Measurements from ENCODE around the gene SCYL1. TPM values are rescaled to one million over a fixed set of nuclear protein-coding genes. Genes with fewer than 3 reads are reported as not detected.
A peak's percentile ranks its signal among the peaks of the same experiment; 100 is the strongest.

The SCYL1 gene
- polyA plus RNA-seq, 2 donors = 41.8 to 52.4 TPM

DNA sequence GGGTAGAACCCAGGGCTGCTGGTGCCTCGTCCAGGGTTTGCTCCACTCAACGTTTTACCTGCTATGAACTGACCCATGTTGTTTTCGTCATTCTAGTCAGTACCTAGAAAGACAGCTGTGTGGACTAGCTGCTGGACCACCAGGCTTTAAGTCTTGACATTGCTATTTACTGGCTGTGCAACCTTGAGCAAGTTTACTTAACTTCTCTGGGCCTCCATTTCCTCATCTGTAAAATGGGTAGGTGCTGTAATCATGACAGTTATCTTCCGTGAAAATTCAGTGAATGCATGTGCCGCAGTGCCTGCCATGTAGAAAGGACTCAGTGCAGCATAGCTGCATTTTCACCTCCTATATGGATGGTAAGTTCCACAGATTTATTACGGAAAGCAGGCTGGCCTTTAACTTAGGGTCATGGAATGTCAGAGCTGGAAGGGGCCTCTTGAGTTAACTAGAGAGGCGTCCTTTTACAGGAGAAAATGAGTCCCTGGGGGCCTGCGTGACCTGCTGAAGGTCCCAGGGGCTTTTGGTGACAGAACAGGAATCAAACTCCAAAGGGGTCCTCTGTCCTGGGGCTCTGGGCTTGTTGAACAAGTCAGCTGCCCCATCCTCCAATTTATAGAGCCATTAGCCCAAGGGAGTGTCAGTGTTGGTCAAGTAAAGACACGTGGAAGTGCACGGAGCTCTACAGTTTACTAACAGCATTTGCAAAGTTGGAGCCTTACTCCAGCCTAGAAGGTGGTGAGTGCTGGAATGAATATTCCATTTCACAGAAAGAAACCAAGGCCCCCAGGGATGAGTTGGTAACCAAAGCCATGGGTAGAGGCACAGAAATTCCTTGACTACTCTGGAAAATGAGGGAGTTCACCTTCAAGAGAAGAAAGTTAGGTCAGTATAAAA is 38.1 kb upstream of the SCYL1 start:
- Histone ChIP-seq H3K27me3 (ENCODE audit: control insufficient read depth in 1 of 2, insufficient read depth in 2 of 2, low read length in 2 of 2) (no peaks in the 10 kb centered on the region), H3K27ac (ENCODE audit: low read depth in 2 of 2, low read length in 1 of 2) (peak overlapping the region; percentile 85 to 99), H3K4me1 (ENCODE audit: control insufficient read depth in 2 of 2, insufficient read depth in 2 of 2, low read length in 1 of 2) (peaks cover 7 to 35% of the 10 kb centered on the region in 2 donors), H3K4me3 (ENCODE audit: low read depth in 1 of 2, low read length in 2 of 2) (no peak overlapping the region), H3K36me3 (ENCODE audit: control insufficient read depth in 2 of 2, insufficient read depth in 2 of 2, low read length in 1 of 2) (no peaks in the 10 kb centered on the region), H3K9me3 (ENCODE audit: control insufficient read depth in 2 of 2, insufficient read depth in 1 of 2, low read depth in 1 of 2, low read length in 1 of 2) (no peaks in the 10 kb centered on the region)
- WGBS, 2 donors = 68 to 76% methylated on average over 10 of the region's 10 CpGs

DNA sequence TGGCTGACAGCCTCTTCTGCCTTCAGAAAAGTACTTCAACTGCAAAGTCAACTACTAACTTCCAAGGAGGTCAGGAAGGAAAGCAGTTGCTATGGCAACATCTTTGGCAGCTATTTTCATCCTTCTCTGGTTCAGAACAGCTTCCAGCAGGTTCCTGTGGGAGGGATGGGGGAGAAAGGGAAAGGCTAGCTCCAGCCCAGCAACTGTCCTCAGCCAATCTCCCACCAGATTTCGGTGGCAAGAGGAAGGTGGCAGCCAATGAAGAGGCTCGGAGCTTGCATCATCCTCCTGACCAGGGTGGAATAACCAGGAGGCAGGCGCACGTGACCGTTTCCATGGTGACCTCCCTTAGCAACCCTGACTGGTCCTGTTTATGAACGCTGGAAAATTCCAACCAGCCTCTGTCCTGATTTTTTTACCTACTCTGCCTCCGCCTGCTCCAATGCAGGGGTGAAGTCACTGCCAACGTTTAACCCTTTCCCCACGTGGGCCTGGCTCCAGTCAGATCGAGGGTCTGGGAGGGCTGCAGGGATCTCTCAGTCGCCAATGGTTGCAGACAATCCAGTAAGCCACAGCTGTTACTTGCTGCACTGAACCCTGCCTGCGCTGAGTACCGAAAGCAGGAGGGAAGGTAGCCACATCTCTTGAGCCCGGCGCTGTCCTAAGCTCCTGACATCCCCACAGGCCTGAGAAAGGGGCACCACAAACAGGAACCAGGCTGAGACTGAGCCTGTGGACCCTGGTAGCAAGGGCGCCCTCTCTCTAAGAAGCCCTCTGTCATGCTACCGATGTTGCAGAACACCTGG is 37.2 kb upstream of the SCYL1 start:
- H3K36me3 ChIP-seq (ENCODE audit: control insufficient read depth in 2 of 2, insufficient read depth in 2 of 2, low read length in 1 of 2) = no peaks in the 10 kb centered on the region
- WGBS, 2 donors = 9 to 10% methylated on average over 17 of the region's 17 CpGs
- H3K27ac ChIP-seq (ENCODE audit: low read depth in 2 of 2, low read length in 1 of 2) = peak overlapping the region; percentile 99
- no peaks in the 10 kb centered on the region for H3K9me3 ChIP-seq (ENCODE audit: control insufficient read depth in 2 of 2, insufficient read depth in 1 of 2, low read depth in 1 of 2, low read length in 1 of 2)
- peak overlapping the region in 1 of 2 donors; percentile 10 for H3K4me3 ChIP-seq (ENCODE audit: low read depth in 1 of 2, low read length in 2 of 2)
- peaks cover 7 to 40% of the 10 kb centered on the region in 2 donors for H3K4me1 ChIP-seq (ENCODE audit: control insufficient read depth in 2 of 2, insufficient read depth in 2 of 2, low read length in 1 of 2)
- no peaks in the 10 kb centered on the region for H3K27me3 ChIP-seq (ENCODE audit: control insufficient read depth in 1 of 2, insufficient read depth in 2 of 2, low read length in 2 of 2)

DNA sequence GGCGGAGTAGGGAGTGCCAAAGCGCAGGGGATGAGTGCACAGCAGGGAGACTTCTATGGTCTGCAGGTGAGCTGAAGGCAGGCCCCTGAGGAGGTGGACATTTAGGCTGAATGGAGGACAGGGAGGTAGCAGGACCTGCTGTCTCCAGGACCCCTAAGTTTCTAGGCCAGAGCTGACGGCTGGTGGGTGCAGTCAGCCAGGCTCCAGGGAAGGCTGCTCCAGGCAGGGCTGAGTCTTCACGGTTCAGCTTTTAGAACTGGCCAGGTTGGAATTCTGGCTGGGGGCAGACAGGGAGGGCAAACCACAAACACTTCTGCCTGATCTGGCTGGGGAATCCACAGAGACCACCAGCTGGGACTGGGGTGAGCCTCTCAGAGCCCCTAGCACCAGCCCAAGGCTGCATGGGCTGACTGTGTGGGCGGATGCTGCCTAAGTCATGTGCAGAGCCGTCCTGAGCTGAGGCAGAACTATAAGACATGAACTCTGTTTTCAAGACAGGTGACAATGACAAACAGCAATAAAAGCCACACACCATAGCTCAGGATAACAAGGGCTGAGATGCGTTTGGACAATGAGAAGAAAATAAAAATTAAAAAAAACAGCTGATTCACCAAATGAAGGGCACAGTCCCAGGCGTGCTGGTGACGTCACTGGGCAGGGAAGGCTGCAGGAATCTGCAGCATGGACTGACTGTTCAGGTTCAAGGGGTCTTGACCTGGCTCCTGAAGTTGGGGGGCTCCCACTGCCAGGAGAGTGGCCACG is 36.4 kb upstream of the SCYL1 start:
- Histone ChIP-seq H3K4me1 (ENCODE audit: control insufficient read depth in 2 of 2, insufficient read depth in 2 of 2, low read length in 1 of 2) (peaks cover 7 to 42% of the 10 kb centered on the region in 2 donors), H3K36me3 (ENCODE audit: control insufficient read depth in 2 of 2, insufficient read depth in 2 of 2, low read length in 1 of 2) (no peaks in the 10 kb centered on the region), H3K27me3 (ENCODE audit: control insufficient read depth in 1 of 2, insufficient read depth in 2 of 2, low read length in 2 of 2) (no peaks in the 10 kb centered on the region), H3K4me3 (ENCODE audit: low read depth in 1 of 2, low read length in 2 of 2) (peak overlapping the region in 1 of 2 donors; percentile 10), H3K9me3 (ENCODE audit: control insufficient read depth in 2 of 2, insufficient read depth in 1 of 2, low read depth in 1 of 2, low read length in 1 of 2) (no peaks in the 10 kb centered on the region), H3K27ac (ENCODE audit: low read depth in 2 of 2, low read length in 1 of 2) (peak overlapping the region; percentile 99)
- 28 to 37% methylated on average over 10 of the region's 10 CpGs for WGBS, 2 donors

- Histone ChIP-seq H3K27me3 (ENCODE audit: control insufficient read depth in 1 of 2, insufficient read depth in 2 of 2, low read length in 2 of 2) (no peaks in the 10 kb centered on the region), H3K4me1 (ENCODE audit: control insufficient read depth in 2 of 2, insufficient read depth in 2 of 2, low read length in 1 of 2) (peaks cover 7 to 42% of the 10 kb centered on the region in 2 donors), H3K27ac (ENCODE audit: low read depth in 2 of 2, low read length in 1 of 2) (peak overlapping the region; percentile 99), H3K36me3 (ENCODE audit: control insufficient read depth in 2 of 2, insufficient read depth in 2 of 2, low read length in 1 of 2) (no peaks in the 10 kb centered on the region), H3K9me3 (ENCODE audit: control insufficient read depth in 2 of 2, insufficient read depth in 1 of 2, low read depth in 1 of 2, low read length in 1 of 2) (no peaks in the 10 kb centered on the region), H3K4me3 (ENCODE audit: low read depth in 1 of 2, low read length in 2 of 2) (no peak overlapping the region)
- 56 to 62% methylated on average over 10 of the region's 10 CpGs for WGBS, 2 donors
Observed at GRCh38 chr11:65489035-65489705, 35.7 kb upstream of the SCYL1 start.

DNA sequence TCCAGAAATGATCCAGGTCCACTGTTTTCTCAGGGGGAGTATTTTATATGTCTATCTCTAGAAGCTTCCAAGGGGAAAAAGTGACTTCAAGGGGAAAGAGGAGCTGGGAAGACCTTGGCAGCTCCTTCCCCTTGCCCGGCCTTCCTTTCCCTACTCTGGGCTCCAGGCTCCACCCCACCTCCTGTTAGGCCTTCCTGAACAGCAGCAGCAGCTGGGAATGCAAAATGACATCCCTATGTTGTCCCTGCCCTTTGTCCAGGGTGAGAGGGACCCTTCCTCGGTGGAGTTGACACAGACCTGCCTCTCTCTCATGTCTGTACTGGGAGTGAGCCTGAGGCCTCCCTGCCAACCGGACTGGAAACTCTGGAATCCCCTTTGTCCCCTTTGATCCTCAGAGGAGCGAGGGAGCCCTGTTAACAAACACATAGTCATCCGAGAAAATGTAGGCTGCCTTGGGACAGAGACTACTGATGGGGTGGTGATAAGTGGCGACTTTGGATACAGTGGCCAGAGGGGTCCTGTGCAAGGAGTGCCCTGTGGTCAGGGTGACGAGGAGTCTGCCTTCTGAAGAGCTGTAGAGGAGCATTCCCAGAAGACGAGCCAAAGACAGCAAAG is 35.1 kb upstream of the SCYL1 start:
- H3K4me3 ChIP-seq (ENCODE audit: low read depth in 1 of 2, low read length in 2 of 2) = no peak overlapping the region

GRCh38 chr11:65491163-65491465 is 33.8 kb upstream of the SCYL1 start:
- Histone ChIP-seq H3K27ac (ENCODE audit: low read depth in 2 of 2, low read length in 1 of 2) (peak overlapping the region; percentile 99), H3K4me1 (ENCODE audit: control insufficient read depth in 2 of 2, insufficient read depth in 2 of 2, low read length in 1 of 2) (peaks cover 7 to 42% of the 10 kb centered on the region in 2 donors), H3K36me3 (ENCODE audit: control insufficient read depth in 2 of 2, insufficient read depth in 2 of 2, low read length in 1 of 2) (no peaks in the 10 kb centered on the region), H3K27me3 (ENCODE audit: control insufficient read depth in 1 of 2, insufficient read depth in 2 of 2, low read length in 2 of 2) (no peaks in the 10 kb centered on the region), H3K4me3 (ENCODE audit: low read depth in 1 of 2, low read length in 2 of 2) (no peak overlapping the region), H3K9me3 (ENCODE audit: control insufficient read depth in 2 of 2, insufficient read depth in 1 of 2, low read depth in 1 of 2, low read length in 1 of 2) (no peaks in the 10 kb centered on the region)
- 59 to 68% methylated on average over 3 of the region's 3 CpGs for WGBS, 2 donors

More for the DNA sequence above, 35.1 kb upstream of the SCYL1 start:
- Histone ChIP-seq H3K27ac (ENCODE audit: low read depth in 2 of 2, low read length in 1 of 2) (peak overlapping the region; percentile 99), H3K36me3 (ENCODE audit: control insufficient read depth in 2 of 2, insufficient read depth in 2 of 2, low read length in 1 of 2) (no peaks in the 10 kb centered on the region), H3K4me1 (ENCODE audit: control insufficient read depth in 2 of 2, insufficient read depth in 2 of 2, low read length in 1 of 2) (peaks cover 7 to 42% of the 10 kb centered on the region in 2 donors), H3K9me3 (ENCODE audit: control insufficient read depth in 2 of 2, insufficient read depth in 1 of 2, low read depth in 1 of 2, low read length in 1 of 2) (no peaks in the 10 kb centered on the region), H3K27me3 (ENCODE audit: control insufficient read depth in 1 of 2, insufficient read depth in 2 of 2, low read length in 2 of 2) (no peaks in the 10 kb centered on the region)
- 30 to 47% methylated on average over 8 of the region's 8 CpGs for WGBS, 2 donors

GRCh38 chr11:65491614-65492386 is 33.1 kb upstream of the SCYL1 start:
- WGBS, 2 donors = 20 to 28% methylated on average over 17 of the region's 17 CpGs

DNA sequence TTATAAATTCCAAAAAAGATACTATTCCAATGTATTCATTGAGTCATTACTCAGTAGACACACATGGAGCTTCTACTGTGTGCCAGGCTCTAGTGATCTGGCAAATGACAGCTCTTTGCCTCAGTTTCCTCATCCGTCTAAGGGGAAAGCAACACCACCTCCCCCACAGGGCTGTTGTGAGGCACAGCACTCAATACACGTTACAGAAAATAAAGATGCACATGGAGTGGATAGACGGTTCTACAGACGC is 32.6 kb upstream of the SCYL1 start:
- Histone ChIP-seq H3K9me3 (ENCODE audit: control insufficient read depth in 2 of 2, insufficient read depth in 1 of 2, low read depth in 1 of 2, low read length in 1 of 2) (no peaks in the 10 kb centered on the region), H3K36me3 (ENCODE audit: control insufficient read depth in 2 of 2, insufficient read depth in 2 of 2, low read length in 1 of 2) (no peaks in the 10 kb centered on the region), H3K27me3 (ENCODE audit: control insufficient read depth in 1 of 2, insufficient read depth in 2 of 2, low read length in 2 of 2) (no peaks in the 10 kb centered on the region), H3K4me3 (ENCODE audit: low read depth in 1 of 2, low read length in 2 of 2) (no peak overlapping the region), H3K4me1 (ENCODE audit: control insufficient read depth in 2 of 2, insufficient read depth in 2 of 2, low read length in 1 of 2) (peaks cover 7 to 40% of the 10 kb centered on the region in 2 donors), H3K27ac (ENCODE audit: low read depth in 2 of 2, low read length in 1 of 2) (peak overlapping the region; percentile 99)
- WGBS, 2 donors = 27 to 49% methylated on average over 4 of the region's 4 CpGs

More at GRCh38 chr11:65491614-65492386, 33.1 kb upstream of the SCYL1 start:
- no peaks in the 10 kb centered on the region for H3K36me3 ChIP-seq (ENCODE audit: control insufficient read depth in 2 of 2, insufficient read depth in 2 of 2, low read length in 1 of 2)
- H3K27me3 ChIP-seq (ENCODE audit: control insufficient read depth in 1 of 2, insufficient read depth in 2 of 2, low read length in 2 of 2) = no peaks in the 10 kb centered on the region
- H3K4me1 ChIP-seq (ENCODE audit: control insufficient read depth in 2 of 2, insufficient read depth in 2 of 2, low read length in 1 of 2) = peaks cover 7 to 40% of the 10 kb centered on the region in 2 donors
- H3K9me3 ChIP-seq (ENCODE audit: control insufficient read depth in 2 of 2, insufficient read depth in 1 of 2, low read depth in 1 of 2, low read length in 1 of 2) = no peaks in the 10 kb centered on the region
- peak overlapping the region; percentile 99 for H3K27ac ChIP-seq (ENCODE audit: low read depth in 2 of 2, low read length in 1 of 2)
- H3K4me3 ChIP-seq (ENCODE audit: low read depth in 1 of 2, low read length in 2 of 2) = no peak overlapping the region

Measured in esophagus (tissue), 2 donors.